Suprapubic skin (tissue), 4 donors: ENCODE data around the gene RPS18. TPM values are rescaled to one million over a fixed set of nuclear protein-coding genes. Genes with fewer than 3 reads are reported as not detected.

Experiments
- DNase-seq, 2 donors: peaks; one replicate each; pipeline ENCODE4 v3.0.0-alpha.2; 2019; ENCODE audit warnings: low spot score in 2 of 2
- H3K27ac ChIP-seq: fragments of 200-600 bp; sonication (generic); one replicate; pipeline ENCODE4 v1.5.1; 2019
- H3K27me3 ChIP-seq: fragments of 200-600 bp; sonication (generic); one replicate; pipeline ENCODE4 v1.5.1; 2019
- H3K36me3 ChIP-seq: fragments of 200-600 bp; sonication (generic); one replicate; pipeline ENCODE4 v1.5.1; 2019
- H3K4me1 ChIP-seq: fragments of 200-600 bp; sonication (generic); one replicate; pipeline ENCODE4 v1.5.1; 2019
- H3K4me3 ChIP-seq: fragments of 200-600 bp; sonication (generic); one replicate; pipeline ENCODE4 v1.5.1; 2019; ENCODE audit warnings: mild to moderate bottlenecking
- H3K9me3 ChIP-seq: fragments of 200-600 bp; sonication (generic); one replicate; pipeline ENCODE4 v1.5.1; 2019
- CTCF ChIP-seq, 2 donors: fragments of 200-600 bp in 1 of 2; fragments of 450-650 bp in 1 of 2; sonication (generic) in 1 of 2; IDR thresholded peaks; one replicate each; pipeline ENCODE4 v1.5.1; 2016 to 2019; ENCODE audit warnings: antibody characterized with exemption in 2 of 2, mild to moderate bottlenecking in 1 of 2, moderate library complexity in 1 of 2
- EP300 ChIP-seq: sonication (generic); formaldehyde crosslinking; IDR thresholded peaks from one replicate; pipeline ENCODE4 v1.6.1; 2017; ENCODE audit warnings: antibody characterized with exemption
- POLR2A ChIP-seq, 2 donors: fragments of 450-650 bp; IDR thresholded peaks; one replicate each; pipeline ENCODE4 v1.6.1; 2017; ENCODE audit warnings: antibody characterized with exemption in 2 of 2, mild to moderate bottlenecking in 2 of 2, moderate library complexity in 2 of 2
- POLR2AphosphoS5 ChIP-seq, 3 donors: sonication (generic); formaldehyde crosslinking; IDR thresholded peaks; one replicate each; pipeline ENCODE4 v1.6.1; 2017; ENCODE audit warnings: antibody characterized with exemption in 3 of 3
- WGBS: methylation state at CpG from one replicate; pipeline ENCODE4 v1.1.5; 2018; 5-methylcytosine and 5-hydroxymethylcytosine counted together
- total RNA-seq, 4 donors: library from RNA; depleted of rRNA; stranded (reverse); fragments of >200 nt; gene quantifications; one replicate each; pipeline ENCODE4 v1.1.0, GENCODE V29; 2016

Gene RPS18
- total RNA-seq, 4 donors from 2014 or later, result 2,261 to 4,381 (median 4,042) TPM

GRCh38 chr6:33294086-33294823 lies 22.4 kb downstream of the RPS18 start:
- TF ChIP-seq POLR2A (IDR thresholded peaks at IDR 0.05) (no peak), EP300 (no peak), POLR2AphosphoS5 (IDR thresholded peaks at IDR 0.05) (no peak), CTCF (IDR thresholded peaks at IDR 0.05) (no peak)
- H3K4me1 ChIP-seq, result peaks cover 36% of the 10 kb centered on the region
- H3K4me3 ChIP-seq, result no peak overlapping the region
- no peak for DNase-seq
- peaks cover 53% of the 10 kb centered on the region for H3K36me3 ChIP-seq
- WGBS, result 73% methylated on average over 10 of the region's 10 CpGs
- H3K27me3 ChIP-seq, result no peaks in the 10 kb centered on the region
- H3K9me3 ChIP-seq, result no peaks in the 10 kb centered on the region
- H3K27ac ChIP-seq, result no peak overlapping the region

GRCh38 chr6:33295621-33296369 lies 23.9 kb downstream of the RPS18 start:
- DNase-seq, result no peak
- H3K9me3 ChIP-seq, result no peaks in the 10 kb centered on the region
- WGBS, result 77% methylated on average over 12 of the region's 15 CpGs
- no peaks in the 10 kb centered on the region for H3K27me3 ChIP-seq
- H3K27ac ChIP-seq, result no peak overlapping the region
- H3K36me3 ChIP-seq, result peaks cover 53% of the 10 kb centered on the region
- H3K4me3 ChIP-seq, result no peak overlapping the region
- peaks cover 34% of the 10 kb centered on the region for H3K4me1 ChIP-seq
- no peak for TF ChIP-seq POLR2AphosphoS5 (IDR thresholded peaks at IDR 0.05)
- TF ChIP-seq CTCF (IDR thresholded peaks at IDR 0.05), result no peak
- no peak for TF ChIP-seq EP300

GRCh38 chr6:33296797-33297405 lies 25.0 kb downstream of the RPS18 start:
- DNase-seq, result peak in 1 of 2 donors; percentile 70
- H3K27me3 ChIP-seq, result no peaks in the 10 kb centered on the region
- no peak for TF ChIP-seq EP300
- no peak for TF ChIP-seq POLR2AphosphoS5 (IDR thresholded peaks at IDR 0.05)
- no peak for TF ChIP-seq POLR2A (IDR thresholded peaks at IDR 0.05)
- no peak for TF ChIP-seq CTCF (IDR thresholded peaks at IDR 0.05)
- 70% methylated on average over 6 of the region's 12 CpGs for WGBS
- peak overlapping the region; percentile 86 for H3K4me3 ChIP-seq
- H3K9me3 ChIP-seq, result no peaks in the 10 kb centered on the region
- peaks cover 44% of the 10 kb centered on the region for H3K36me3 ChIP-seq
- H3K4me1 ChIP-seq, result peaks cover 40% of the 10 kb centered on the region
- H3K27ac ChIP-seq, result peak overlapping the region; percentile 96

GRCh38 chr6:33297406-33297955 lies 25.6 kb downstream of the RPS18 start:
- Histone ChIP-seq H3K4me1 (peaks cover 40% of the 10 kb centered on the region), H3K36me3 (peaks cover 42% of the 10 kb centered on the region), H3K9me3 (no peaks in the 10 kb centered on the region), H3K4me3 (peak overlapping the region; percentile 86), H3K27ac (peak overlapping the region; percentile 96), H3K27me3 (no peaks in the 10 kb centered on the region)
- WGBS, result 13% methylated on average over 15 of the region's 16 CpGs
- TF ChIP-seq POLR2A (IDR thresholded peaks at IDR 0.05), result no peak
- TF ChIP-seq EP300, result no peak
- no peak for TF ChIP-seq CTCF (IDR thresholded peaks at IDR 0.05)
- no peak for TF ChIP-seq POLR2AphosphoS5 (IDR thresholded peaks at IDR 0.05)
- peak in 1 of 2 donors; percentile 83 for DNase-seq
